GM12891 (cell line): ENCODE results near the gene MLXIPL.

ENCODE experiments used
- POLR2A ChIP-seq: IDR thresholded peaks from 2 replicates; pipeline ENCODE4 v1.6.1; 2011; ENCODE audit warnings: low read depth, low read length, control low read depth
- POLR2AphosphoS5 ChIP-seq: IDR thresholded peaks from 2 replicates; pipeline ENCODE4 v1.6.1; 2011; ENCODE audit warnings: low read depth, low read length, control low read depth
- POU2F2 ChIP-seq: IDR thresholded peaks from 2 replicates; pipeline ENCODE4 v1.6.1; 2011; ENCODE audit warnings: low read depth, mild to moderate bottlenecking, control low read depth, low read length, moderate library complexity
- SPI1 ChIP-seq: IDR thresholded peaks from 2 replicates; pipeline ENCODE4 v1.6.1; 2011; ENCODE audit warnings: low read depth, low read length, control low read depth
- TAF1 ChIP-seq: IDR thresholded peaks from 2 replicates; pipeline ENCODE4 v1.6.1; 2011; ENCODE audit warnings: low read depth, low read length, control low read depth

- no peak for TF ChIP-seq TAF1
- peak; percentile 42; the same call in 1 of the 2 replicates for TF ChIP-seq POLR2A
- TF ChIP-seq POLR2AphosphoS5, result peak; percentile 54; the same call in 1 of the 2 replicates
- TF ChIP-seq SPI1, result no peak
- TF ChIP-seq POU2F2, result no peak
Observed at GRCh38 chr7:73557397-73558257, 66.7 kb downstream of the MLXIPL start, which contains the start of gene BCL7B.
